GM12874 (cell line): ENCODE results near the gene HSD17B4.

Experiments used
- TF ChIP-seq, protein P1 (sequence below): IDR thresholded peaks from 2 replicates; pipeline ENCODE4 v1.5.1; 2011; ENCODE audit warnings: low read depth, mild to moderate bottlenecking, control low read depth, low read length, moderate library complexity; ENCODE audit not compliant: insufficient read depth

Gene HSD17B4

DNA sequence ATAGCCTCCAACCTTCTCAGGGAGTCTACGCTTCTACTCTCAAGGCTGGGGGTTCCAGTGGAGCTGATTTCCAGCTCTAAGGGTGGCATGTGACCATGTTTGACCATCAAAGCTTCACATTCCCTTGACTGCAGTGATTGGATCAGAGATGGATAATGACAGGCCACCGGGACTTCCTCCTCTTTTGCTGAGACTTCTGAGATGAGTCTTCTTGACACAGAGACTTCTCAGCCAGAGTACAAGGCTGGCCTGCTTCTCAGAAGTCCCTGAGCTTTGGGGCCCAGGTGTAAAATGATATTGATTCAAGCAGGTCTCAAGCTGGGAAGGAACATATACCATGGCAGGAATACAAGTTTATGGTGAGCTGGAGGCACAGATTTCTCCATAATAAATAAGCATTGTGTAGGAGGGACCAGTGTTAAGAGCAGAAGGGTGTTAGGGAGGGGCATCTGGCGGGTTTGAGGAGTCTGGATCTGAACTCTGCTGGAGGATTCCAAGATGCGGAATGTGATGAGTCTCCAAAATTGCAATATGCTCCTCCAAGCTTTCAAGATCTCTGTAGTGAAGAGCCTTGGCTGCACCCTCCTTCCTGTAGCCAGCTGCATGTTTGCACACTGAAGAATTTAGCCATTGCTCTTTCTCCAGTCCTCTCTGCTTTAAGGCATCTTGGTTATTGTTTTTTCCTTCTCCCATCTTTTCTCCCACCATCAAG lies 41.7 kb upstream of the HSD17B4 start:
- TF ChIP-seq, protein P1, sequence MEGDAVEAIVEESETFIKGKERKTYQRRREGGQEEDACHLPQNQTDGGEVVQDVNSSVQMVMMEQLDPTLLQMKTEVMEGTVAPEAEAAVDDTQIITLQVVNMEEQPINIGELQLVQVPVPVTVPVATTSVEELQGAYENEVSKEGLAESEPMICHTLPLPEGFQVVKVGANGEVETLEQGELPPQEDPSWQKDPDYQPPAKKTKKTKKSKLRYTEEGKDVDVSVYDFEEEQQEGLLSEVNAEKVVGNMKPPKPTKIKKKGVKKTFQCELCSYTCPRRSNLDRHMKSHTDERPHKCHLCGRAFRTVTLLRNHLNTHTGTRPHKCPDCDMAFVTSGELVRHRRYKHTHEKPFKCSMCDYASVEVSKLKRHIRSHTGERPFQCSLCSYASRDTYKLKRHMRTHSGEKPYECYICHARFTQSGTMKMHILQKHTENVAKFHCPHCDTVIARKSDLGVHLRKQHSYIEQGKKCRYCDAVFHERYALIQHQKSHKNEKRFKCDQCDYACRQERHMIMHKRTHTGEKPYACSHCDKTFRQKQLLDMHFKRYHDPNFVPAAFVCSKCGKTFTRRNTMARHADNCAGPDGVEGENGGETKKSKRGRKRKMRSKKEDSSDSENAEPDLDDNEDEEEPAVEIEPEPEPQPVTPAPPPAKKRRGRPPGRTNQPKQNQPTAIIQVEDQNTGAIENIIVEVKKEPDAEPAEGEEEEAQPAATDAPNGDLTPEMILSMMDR = no peak

DNA sequence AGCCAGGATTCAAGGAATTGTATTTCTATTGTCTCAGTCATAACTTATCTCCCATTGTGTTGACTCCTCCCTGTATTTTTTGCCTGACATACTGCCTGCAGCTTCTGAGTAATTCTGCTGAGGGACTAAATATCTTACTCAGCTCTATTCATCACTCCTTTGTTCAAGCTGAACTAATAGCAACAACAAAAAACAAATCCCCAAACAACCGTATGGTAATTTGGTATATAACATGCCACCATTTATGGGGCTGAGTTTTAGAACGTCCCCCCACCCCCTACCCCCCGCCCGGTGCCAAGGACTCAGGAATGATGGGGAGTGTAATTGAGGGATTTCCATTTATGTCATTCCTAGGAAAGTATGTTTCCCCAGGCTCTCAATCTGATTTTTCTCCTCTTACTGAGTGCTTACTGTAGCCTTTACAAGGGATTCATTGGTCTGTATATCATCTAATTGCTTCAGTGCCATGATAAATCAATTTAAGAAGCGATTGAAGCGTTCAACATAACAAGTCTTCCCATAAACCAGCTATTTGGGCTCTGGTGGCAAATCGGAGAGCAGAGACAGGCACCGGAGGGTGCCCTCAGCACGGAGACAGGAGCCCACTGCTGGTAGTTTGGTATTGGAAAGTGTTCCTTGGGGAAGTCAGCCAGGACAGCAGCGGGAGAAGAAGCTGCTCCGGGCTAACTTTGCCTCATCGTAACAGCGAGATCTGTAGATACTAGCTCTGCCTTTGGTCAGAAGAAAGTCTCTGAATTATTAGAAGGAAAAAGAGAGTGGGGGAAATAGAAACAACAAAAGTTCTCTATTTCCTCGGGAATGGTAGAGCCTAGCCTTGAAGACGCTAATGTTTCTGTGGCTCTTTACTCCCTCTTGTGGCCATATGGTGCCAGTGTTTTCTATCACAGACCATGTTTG lies 40.7 kb upstream of the HSD17B4 start:
- TF ChIP-seq, protein P1 = peak; percentile 74

DNA sequence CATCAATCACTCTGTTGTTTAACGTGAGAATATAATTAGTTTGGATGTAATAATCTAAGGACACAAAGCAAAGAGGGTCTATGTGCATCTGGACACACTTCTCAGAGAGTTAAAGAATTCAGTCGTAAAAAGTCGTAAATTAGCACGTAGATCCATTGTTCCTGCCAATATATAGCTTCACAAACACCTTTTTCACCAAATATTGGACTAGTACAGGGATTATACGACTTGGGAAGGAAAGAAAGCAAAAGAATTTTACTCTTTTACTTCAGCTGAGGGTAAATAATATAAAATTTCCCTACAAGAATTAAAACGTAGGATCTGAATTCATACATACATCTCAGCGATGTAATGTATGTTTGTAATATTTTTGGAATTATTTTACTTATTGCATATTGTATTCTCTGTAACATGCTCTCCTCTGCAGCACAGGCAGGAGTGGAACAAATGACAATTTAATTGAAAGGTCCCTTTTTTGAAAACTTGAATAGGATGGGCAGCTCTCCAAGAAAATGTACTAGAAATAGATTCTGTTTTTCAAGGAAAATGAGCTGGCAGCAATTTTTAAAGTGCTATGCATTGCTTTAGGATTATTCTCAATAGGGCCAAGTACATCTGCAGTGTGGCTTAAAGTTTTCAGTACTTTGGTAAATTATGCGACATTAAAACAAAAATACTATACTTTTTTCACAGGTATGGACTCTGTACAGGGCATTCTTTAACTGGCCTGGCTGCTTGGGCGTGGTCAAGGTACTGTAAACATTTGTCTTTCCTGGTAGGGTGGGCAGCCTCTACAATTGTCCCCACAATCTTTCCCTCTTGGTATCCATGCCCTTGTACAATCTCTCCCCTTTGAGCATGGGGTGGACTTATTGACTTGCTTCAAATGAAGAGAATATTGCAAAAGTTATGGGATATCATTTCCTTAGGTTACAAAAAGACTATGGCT lies 39.7 kb upstream of the HSD17B4 start:
- TF ChIP-seq, protein P1 = no peak

DNA sequence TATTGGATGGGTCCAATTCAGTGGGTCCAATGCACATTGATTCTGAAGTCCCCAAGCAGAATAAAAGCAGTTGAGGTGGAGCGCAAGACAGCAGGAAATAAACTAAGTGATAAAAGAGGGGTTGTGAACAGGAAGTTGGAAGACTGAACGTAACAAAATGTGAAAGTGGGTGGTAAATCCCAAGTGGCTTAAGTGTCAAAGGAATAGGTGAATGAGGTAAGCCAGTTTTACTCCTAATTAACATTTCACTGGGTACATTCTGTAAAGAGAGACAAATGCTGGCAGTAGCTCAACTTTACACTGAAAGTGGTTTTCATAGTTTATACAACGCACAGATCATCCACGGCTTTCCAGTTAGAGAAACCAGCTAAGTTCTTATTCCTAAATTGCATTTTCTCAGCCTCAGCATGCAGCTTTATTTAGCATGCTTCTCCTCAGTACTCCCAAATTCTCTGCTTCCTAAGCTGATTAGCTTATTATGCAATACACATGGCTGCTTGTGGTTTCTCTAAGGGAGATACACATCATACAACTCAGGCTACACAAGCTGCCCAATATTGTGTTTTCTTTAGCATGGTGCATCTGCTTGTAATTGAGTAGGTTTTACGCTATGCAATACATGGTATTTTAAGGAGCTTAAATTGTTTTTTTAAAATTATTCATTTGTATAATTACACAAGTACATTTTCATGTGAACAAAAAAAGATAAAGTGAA lies 34.2 kb upstream of the HSD17B4 start:
- TF ChIP-seq, protein P1 = no peak

DNA sequence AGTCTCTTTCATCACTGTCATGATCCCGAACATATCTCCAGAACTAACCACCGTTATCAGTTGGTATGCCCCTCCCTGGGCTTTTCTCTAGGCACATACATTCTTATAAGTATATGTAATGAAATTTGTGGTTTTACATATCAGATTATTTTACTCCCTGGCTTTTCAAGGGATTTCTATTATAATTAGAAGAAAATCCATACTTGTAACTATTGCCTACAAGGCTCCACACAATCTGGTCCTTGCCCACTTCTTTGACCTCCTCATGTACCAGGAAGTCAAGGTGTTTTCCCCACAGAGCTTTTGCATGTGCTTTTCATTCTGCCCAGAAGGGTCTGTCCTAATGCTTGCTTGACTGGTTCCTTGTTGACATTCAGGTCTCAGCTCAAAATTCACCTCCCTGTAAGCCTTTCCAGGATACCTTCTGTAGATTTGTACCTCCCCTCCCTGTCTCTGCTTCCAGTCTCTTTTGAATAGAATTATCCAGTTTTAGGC lies 33.6 kb upstream of the HSD17B4 start:
- TF ChIP-seq, protein P1 = 0 out of 2 replicates have a peak, but pooled peaks have one; percentile 12

DNA sequence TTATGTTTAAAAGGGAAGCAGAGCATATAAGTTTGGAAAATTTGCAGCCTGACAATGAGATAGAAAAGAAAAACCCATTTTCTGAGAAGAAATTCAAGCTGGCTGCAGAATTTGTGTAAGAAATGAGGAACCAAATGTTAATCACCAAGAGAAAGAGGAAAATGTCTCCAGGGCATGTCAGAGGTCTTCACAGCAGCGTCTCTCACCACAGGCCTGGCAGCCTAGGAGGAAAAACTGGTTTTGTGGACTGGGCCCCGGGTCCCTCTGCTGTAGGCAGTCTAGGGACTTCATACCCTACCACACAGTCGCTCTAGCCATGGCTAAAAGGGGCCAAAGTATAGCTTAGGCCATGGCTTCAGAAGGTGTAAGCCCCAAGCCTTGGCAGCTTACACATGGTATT lies 32.1 kb upstream of the HSD17B4 start:
- TF ChIP-seq, protein P1 = no peak
